CD4-positive, CD25-positive, alpha-beta regulatory T cell (primary cell): ENCODE measurements around the gene CHN1. TPM values are rescaled to one million over a fixed set of nuclear protein-coding genes. Genes with fewer than 3 reads are reported as not detected.

Experiments used
- ATAC-seq, 2 donors: fragments of 150-1000 bp; cut with Tn5 transposase; one replicate each; pipeline ENCODE4 v1.10.0; 2021; ENCODE audit warnings: low read depth in 2 of 2, moderate number of reproducible peaks in 2 of 2, moderate library complexity in 1 of 2
- DNase-seq, 3 donors: peaks; one replicate each; pipeline versions ENCODE4 v3.0.0 to v3.0.0-alpha.2; 2012 to 2022; ENCODE audit warnings: mixed read lengths in 1 of 3
- H3K27ac ChIP-seq: one replicate; pipeline ENCODE4 v1.7.0; 2013; ENCODE audit warnings: mild to moderate bottlenecking, low read length; ENCODE audit not compliant: insufficient read depth, poor library complexity, severe bottlenecking
- H3K27me3 ChIP-seq: one replicate; pipeline ENCODE4 v1.7.0; 2013; ENCODE audit warnings: low read length; ENCODE audit not compliant: control insufficient read depth, insufficient read depth
- H3K36me3 ChIP-seq: one replicate; pipeline ENCODE4 v1.7.0; 2013; ENCODE audit warnings: mild to moderate bottlenecking, low read length, moderate library complexity; ENCODE audit not compliant: control insufficient read depth, insufficient read depth
- H3K4me1 ChIP-seq: 2 replicates; pipeline ENCODE4 v1.7.0; 2013; ENCODE audit warnings: mild to moderate bottlenecking, low read length; ENCODE audit not compliant: insufficient read depth, control insufficient read depth, poor library complexity, severe bottlenecking
- H3K4me3 ChIP-seq: one replicate; pipeline ENCODE4 v1.7.0; 2013; ENCODE audit warnings: low read depth, mild to moderate bottlenecking, low read length, moderate library complexity
- H3K9me3 ChIP-seq, 2 experiments: 1 replicate in 1 of 2; 2 replicates in 1 of 2; pipeline ENCODE4 v1.7.0; 2013; ENCODE audit warnings: low read length in 2 of 2, mild to moderate bottlenecking in 1 of 2, moderate library complexity in 1 of 2; ENCODE audit not compliant: control insufficient read depth in 2 of 2
- H3K27ac Mint-ChIP-seq, 3 donors: one replicate each; pipeline ENCODE4 v1.8.0; 2020 to 2022; ENCODE audit warnings: mild to moderate bottlenecking in 3 of 3, mixed read lengths in 3 of 3, moderate library complexity in 2 of 3
- H3K27me3 Mint-ChIP-seq: one replicate; pipeline ENCODE4 v1.8.0; 2022; ENCODE audit warnings: mild to moderate bottlenecking, mixed read lengths
- H3K36me3 Mint-ChIP-seq: one replicate; pipeline ENCODE4 v1.8.0; 2020; ENCODE audit warnings: mixed read lengths
- H3K4me1 Mint-ChIP-seq, 4 donors: one replicate each; pipeline ENCODE4 v1.8.0; 2020 to 2022; ENCODE audit warnings: mixed read lengths in 4 of 4, mild to moderate bottlenecking in 1 of 4
- H3K4me3 Mint-ChIP-seq, 4 donors: one replicate each; pipeline ENCODE4 v1.8.0; 2020 to 2022; ENCODE audit warnings: mild to moderate bottlenecking in 4 of 4, mixed read lengths in 4 of 4, moderate library complexity in 3 of 4
- H3K9me3 Mint-ChIP-seq, 7 donors: one replicate each; pipeline ENCODE4 v1.8.0; 2020 to 2022; ENCODE audit warnings: mixed read lengths in 7 of 7, mild to moderate bottlenecking in 3 of 7, moderate library complexity in 2 of 7
- polyA plus RNA-seq, 4 donors: library from polyadenylated mRNA; unstranded; fragments of 300-500 nt; fragmentation: Illumina TruSeq; gene quantifications; one replicate each; pipeline ENCODE4 v1.2.3, GENCODE V29; 2021
- total RNA-seq: library from RNA; stranded (reverse); gene quantifications from one replicate; pipeline ENCODE4 v1.2.3, GENCODE V29; 2022

CHN1 gene
- total and polyA plus RNA-seq, 5 donors from 2014 or later, result 6.6 to 17.9 (median 12.0) TPM

- Histone ChIP-seq H3K9me3 (no peaks in the 10 kb centered on the region), H3K27me3 (no peaks in the 10 kb centered on the region), H3K4me1 (no peaks in the 10 kb centered on the region), H3K4me3 (no peak overlapping the region), H3K27ac (no peak overlapping the region), H3K36me3 (no peaks in the 10 kb centered on the region)
- DNase-seq (no peak), ATAC-seq (no peak)
- Mint-ChIP-seq H3K4me3 (no peak overlapping the region), H3K27ac (no peak overlapping the region), H3K4me1 (peaks cover 0 to 13% (median 0%) of the 10 kb centered on the region in 4 donors), H3K9me3 (peaks cover 0 to 5% (median 0%) of the 10 kb centered on the region in 7 donors), H3K36me3 (no peaks in the 10 kb centered on the region), H3K27me3 (peaks cover 14% of the 10 kb centered on the region)
These were observed 175.6 kb downstream of the CHN1 start for GRCh38 chr2:174829550-174829949.

GRCh38 chr2:174827371-174828369 lies 177.5 kb downstream of the CHN1 start:
- Mint-ChIP-seq H3K9me3 (no peaks in the 10 kb centered on the region), H3K27me3 (peaks cover 9% of the 10 kb centered on the region), H3K36me3 (no peaks in the 10 kb centered on the region), H3K4me1 (peaks cover 0 to 5% (median 0%) of the 10 kb centered on the region in 4 donors), H3K4me3 (no peak overlapping the region), H3K27ac (peak overlapping the region in 1 of 3 donors; percentile 5)
- Histone ChIP-seq H3K27ac (no peak overlapping the region), H3K9me3 (no peaks in the 10 kb centered on the region), H3K4me1 (no peaks in the 10 kb centered on the region), H3K36me3 (no peaks in the 10 kb centered on the region), H3K4me3 (no peak overlapping the region), H3K27me3 (no peaks in the 10 kb centered on the region)
- no peak for ATAC-seq
- no peak for DNase-seq

DNA sequence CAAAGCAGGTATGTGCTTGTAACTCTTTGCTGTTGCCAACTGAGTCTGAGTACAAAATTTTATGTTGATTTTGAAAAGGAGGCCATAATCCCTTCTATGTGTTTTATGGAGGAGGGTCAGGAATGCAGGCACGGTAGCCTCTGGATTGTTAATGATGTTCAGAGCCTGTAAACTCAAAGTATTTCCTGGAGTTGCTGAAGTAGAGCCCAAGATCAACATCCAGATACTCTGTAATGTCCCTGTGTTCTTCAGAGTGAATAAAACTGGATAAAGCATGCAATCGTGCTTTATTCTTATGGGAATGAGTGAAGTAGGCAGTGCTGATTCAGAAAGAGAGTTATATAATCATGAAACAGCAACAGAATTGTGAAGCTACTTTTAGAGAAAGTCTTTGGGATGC lies 179.1 kb downstream of the CHN1 start:
- Histone ChIP-seq H3K4me1 (no peaks in the 10 kb centered on the region), H3K4me3 (no peak overlapping the region), H3K9me3 (no peaks in the 10 kb centered on the region), H3K27ac (no peak overlapping the region), H3K27me3 (no peaks in the 10 kb centered on the region), H3K36me3 (no peaks in the 10 kb centered on the region)
- Mint-ChIP-seq H3K9me3 (no peaks in the 10 kb centered on the region), H3K27ac (no peak overlapping the region), H3K4me1 (no peaks in the 10 kb centered on the region), H3K4me3 (no peak overlapping the region), H3K27me3 (peaks cover 13% of the 10 kb centered on the region), H3K36me3 (peaks cover 4% of the 10 kb centered on the region)
- DNase-seq (no peak), ATAC-seq (no peak)

DNA sequence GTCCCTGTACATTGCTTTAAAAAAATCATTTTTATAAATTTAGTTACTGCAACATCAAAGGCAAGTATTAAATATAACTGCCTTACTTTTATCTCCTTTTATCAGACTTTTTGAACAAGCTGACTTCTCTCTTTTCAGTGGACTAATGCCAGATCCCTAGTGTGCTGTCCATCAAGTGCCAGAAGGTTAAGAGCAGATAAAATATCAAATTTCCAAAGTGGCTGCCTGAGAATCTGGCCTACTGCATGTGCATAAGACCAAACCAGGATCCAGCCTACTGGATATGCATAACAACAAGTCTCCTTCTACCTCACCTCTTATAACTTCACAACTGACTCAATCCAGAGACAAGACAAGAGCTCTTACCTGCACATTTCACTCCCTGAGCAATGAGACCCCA lies 181.1 kb downstream of the CHN1 start:
- Mint-ChIP-seq H3K36me3 (peaks cover 4% of the 10 kb centered on the region), H3K27me3 (peaks cover 13% of the 10 kb centered on the region), H3K4me1 (no peaks in the 10 kb centered on the region), H3K9me3 (no peaks in the 10 kb centered on the region), H3K4me3 (no peak overlapping the region), H3K27ac (no peak overlapping the region)
- no peak overlapping the region for H3K27ac ChIP-seq
- no peaks in the 10 kb centered on the region for H3K36me3 ChIP-seq
- no peaks in the 10 kb centered on the region for H3K4me1 ChIP-seq
- no peaks in the 10 kb centered on the region for H3K27me3 ChIP-seq
- H3K9me3 ChIP-seq, result no peaks in the 10 kb centered on the region
- ATAC-seq, result no peak
- no peak overlapping the region for H3K4me3 ChIP-seq
- no peak for DNase-seq

DNA sequence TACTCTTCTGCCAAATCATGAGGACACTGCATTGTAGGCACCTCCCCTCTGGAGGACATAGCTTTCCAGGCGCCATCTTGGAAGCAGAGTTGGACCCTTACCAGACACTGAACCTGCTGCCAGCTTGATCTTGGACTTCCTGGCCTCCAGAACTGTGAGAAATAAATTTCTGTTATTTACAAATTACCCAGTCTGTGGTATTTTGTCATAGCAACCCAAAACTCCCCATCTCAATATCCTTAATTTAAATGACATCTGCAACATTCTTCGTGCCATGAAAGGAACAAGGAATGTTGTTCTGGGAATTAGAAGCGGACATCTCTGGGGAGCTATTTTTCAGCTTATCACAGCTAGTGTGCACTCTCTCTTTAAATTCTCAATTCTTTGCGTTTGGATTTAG lies 183.6 kb downstream of the CHN1 start:
- DNase-seq (no peak), ATAC-seq (no peak)
- Mint-ChIP-seq H3K36me3 (peaks cover 4% of the 10 kb centered on the region), H3K27me3 (peaks cover 5% of the 10 kb centered on the region), H3K27ac (no peak overlapping the region), H3K9me3 (no peaks in the 10 kb centered on the region), H3K4me1 (no peaks in the 10 kb centered on the region), H3K4me3 (no peak overlapping the region)
- Histone ChIP-seq H3K9me3 (no peaks in the 10 kb centered on the region), H3K4me1 (no peaks in the 10 kb centered on the region), H3K27me3 (no peaks in the 10 kb centered on the region), H3K36me3 (no peaks in the 10 kb centered on the region), H3K4me3 (no peak overlapping the region), H3K27ac (no peak overlapping the region)

DNA sequence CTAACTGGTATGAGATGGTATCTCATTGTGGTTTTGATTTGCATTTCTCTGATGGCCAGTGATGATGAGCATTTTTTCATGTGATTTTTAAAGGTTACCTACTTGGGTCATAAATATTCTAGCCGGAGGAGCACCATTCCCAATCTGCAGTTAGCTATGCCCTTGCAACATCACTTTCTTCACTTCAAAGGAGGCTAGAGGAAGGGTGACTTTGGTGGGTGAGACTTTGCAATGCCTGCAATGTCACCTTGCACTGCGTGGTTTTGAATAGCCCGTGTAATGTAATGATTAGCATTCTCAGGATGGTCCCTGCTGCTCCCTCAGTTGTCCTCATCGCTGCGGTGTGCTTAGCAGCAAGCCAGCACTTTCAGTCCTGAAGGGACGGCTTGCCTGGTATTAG lies 184.8 kb downstream of the CHN1 start:
- Histone ChIP-seq H3K36me3 (no peaks in the 10 kb centered on the region), H3K27me3 (no peaks in the 10 kb centered on the region), H3K4me3 (no peak overlapping the region), H3K9me3 (no peaks in the 10 kb centered on the region), H3K4me1 (no peaks in the 10 kb centered on the region), H3K27ac (no peak overlapping the region)
- H3K4me3 Mint-ChIP-seq, result no peak overlapping the region
- H3K4me1 Mint-ChIP-seq, result no peaks in the 10 kb centered on the region
- no peak for DNase-seq
- H3K36me3 Mint-ChIP-seq, result peaks cover 9% of the 10 kb centered on the region
- H3K27me3 Mint-ChIP-seq, result peaks cover 5% of the 10 kb centered on the region
- H3K9me3 Mint-ChIP-seq, result no peaks in the 10 kb centered on the region
- H3K27ac Mint-ChIP-seq, result no peak overlapping the region
- ATAC-seq, result no peak

DNA sequence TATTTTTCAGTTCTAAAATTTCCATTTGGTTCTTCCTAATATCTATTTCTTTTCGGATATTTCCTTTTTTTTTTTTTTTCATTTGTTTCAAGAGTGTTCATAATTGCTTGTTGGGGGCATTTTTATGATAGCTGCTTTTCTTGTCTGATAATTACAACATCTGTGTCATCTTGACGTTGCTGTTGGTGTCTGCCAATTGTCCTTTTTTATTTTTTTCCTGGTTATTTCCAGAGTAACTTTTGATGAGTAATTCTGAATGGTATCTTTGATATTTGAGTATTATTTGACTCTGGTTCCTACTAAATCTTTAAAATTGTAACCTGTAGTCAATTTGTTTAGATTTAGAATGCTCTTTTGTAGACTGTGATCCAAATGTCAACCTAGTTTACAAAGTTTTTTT lies 189.7 kb downstream of the CHN1 start:
- no peaks in the 10 kb centered on the region for H3K27me3 ChIP-seq
- H3K4me3 ChIP-seq, result no peak overlapping the region
- H3K27ac ChIP-seq, result no peak overlapping the region
- DNase-seq (no peak), ATAC-seq (no peak)
- H3K4me1 ChIP-seq, result no peaks in the 10 kb centered on the region
- Mint-ChIP-seq H3K27ac (peak overlapping the region in 1 of 3 donors; percentile 62), H3K36me3 (peaks cover 5% of the 10 kb centered on the region), H3K9me3 (no peaks in the 10 kb centered on the region), H3K27me3 (peaks cover 4% of the 10 kb centered on the region), H3K4me1 (no peaks in the 10 kb centered on the region), H3K4me3 (no peak overlapping the region)
- H3K36me3 ChIP-seq, result no peaks in the 10 kb centered on the region
- no peaks in the 10 kb centered on the region for H3K9me3 ChIP-seq

- Mint-ChIP-seq H3K27me3 (peaks cover 8% of the 10 kb centered on the region), H3K4me1 (no peaks in the 10 kb centered on the region)
These were observed 193.1 kb downstream of the CHN1 start for GRCh38 chr2:174812037-174812436.

More at GRCh38 chr2:174812037-174812436, 193.1 kb downstream of the CHN1 start:
- Histone ChIP-seq H3K27me3 (no peaks in the 10 kb centered on the region), H3K4me1 (no peaks in the 10 kb centered on the region), H3K36me3 (no peaks in the 10 kb centered on the region), H3K4me3 (no peak overlapping the region), H3K9me3 (no peaks in the 10 kb centered on the region), H3K27ac (no peak overlapping the region)
- no peak overlapping the region for H3K27ac Mint-ChIP-seq
- DNase-seq (no peak), ATAC-seq (no peak)
- no peak overlapping the region for H3K4me3 Mint-ChIP-seq
- H3K36me3 Mint-ChIP-seq, result peaks cover 5% of the 10 kb centered on the region
- no peaks in the 10 kb centered on the region for H3K9me3 Mint-ChIP-seq
